H9 (cell line): ENCODE data around the gene AMDHD2. TPM values are rescaled to one million over a fixed set of nuclear protein-coding genes. Genes with fewer than 3 reads are reported as not detected.

Experiments
- DNase-seq: peaks from one replicate; pipeline ENCODE4 v3.0.0-alpha.2; 2017
- H2AFZ ChIP-seq: one replicate; pipeline ENCODE4 v1.6.1; 2013; ENCODE audit warnings: mild to moderate bottlenecking, low read length, control low read depth, moderate library complexity
- H2AK5ac ChIP-seq: 2 replicates; pipeline ENCODE4 v1.6.1; 2013; ENCODE audit warnings: low read length, control low read depth, mixed read lengths; ENCODE audit not compliant: insufficient read length
- H2BK120ac ChIP-seq: one replicate; pipeline ENCODE4 v1.6.1; 2013; ENCODE audit warnings: low read depth, mild to moderate bottlenecking, low read length, control low read depth, inconsistent platforms; ENCODE audit not compliant: poor library complexity, severe bottlenecking
- H2BK12ac ChIP-seq: 2 replicates; pipeline ENCODE4 v1.6.1; 2013; ENCODE audit warnings: low read length, control low read depth, mixed read lengths, low read depth; ENCODE audit not compliant: insufficient read length
- H2BK15ac ChIP-seq: 2 replicates; pipeline ENCODE4 v1.6.1; 2013; ENCODE audit warnings: low read depth, low read length, control low read depth
- H2BK20ac ChIP-seq: one replicate; pipeline ENCODE4 v1.6.1; 2013; ENCODE audit warnings: low read depth, mild to moderate bottlenecking, low read length, control low read depth, inconsistent platforms; ENCODE audit not compliant: poor library complexity, severe bottlenecking
- H2BK5ac ChIP-seq: 2 replicates; pipeline ENCODE4 v1.6.1; 2013; ENCODE audit warnings: low read length, control low read depth, mixed read lengths; ENCODE audit not compliant: insufficient read length
- H3K14ac ChIP-seq: 2 replicates; pipeline ENCODE4 v1.6.1; 2013; ENCODE audit warnings: low read length, control low read depth; ENCODE audit not compliant: insufficient read depth
- H3K18ac ChIP-seq: 2 replicates; pipeline ENCODE4 v1.6.1; 2013; ENCODE audit warnings: low read depth, mild to moderate bottlenecking, mixed read lengths, low read length, control low read depth; ENCODE audit not compliant: insufficient read length
- H3K23ac ChIP-seq: 2 replicates; pipeline ENCODE4 v1.6.1; 2013; ENCODE audit warnings: low read length, control low read depth, mixed read lengths, low read depth; ENCODE audit not compliant: insufficient read length
- H3K23me2 ChIP-seq: 2 replicates; pipeline ENCODE4 v1.6.1; 2013; ENCODE audit warnings: low read depth, mild to moderate bottlenecking, mixed read lengths, low read length, control low read depth; ENCODE audit not compliant: insufficient read length, poor library complexity, severe bottlenecking
- H3K27ac ChIP-seq: 2 replicates; pipeline ENCODE4 v1.5.1; 2013; ENCODE audit warnings: low read length, control low read depth, mixed read lengths, low read depth; ENCODE audit not compliant: insufficient read length
- H3K27me3 ChIP-seq: 2 replicates; pipeline ENCODE4 v1.6.1; 2013; ENCODE audit warnings: low read length, control low read depth, inconsistent platforms; ENCODE audit not compliant: insufficient read depth
- H3K4ac ChIP-seq: 2 replicates; pipeline ENCODE4 v1.6.1; 2013; ENCODE audit warnings: low read depth, mild to moderate bottlenecking, control low read depth, inconsistent platforms, low read length, moderate library complexity
- H3K4me1 ChIP-seq: 2 replicates; pipeline ENCODE4 v1.6.1; 2013; ENCODE audit warnings: low read length, control low read depth, inconsistent platforms; ENCODE audit not compliant: insufficient read depth
- H3K4me2 ChIP-seq: 2 replicates; pipeline ENCODE4 v1.6.1; 2013; ENCODE audit warnings: low read length, control low read depth, mixed read lengths; ENCODE audit not compliant: insufficient read length, insufficient read depth
- H3K56ac ChIP-seq: 2 replicates; pipeline ENCODE4 v1.6.1; 2013; ENCODE audit warnings: low read depth, mild to moderate bottlenecking, mixed read lengths, low read length, control low read depth; ENCODE audit not compliant: insufficient read length
- H3K79me1 ChIP-seq: 2 replicates; pipeline ENCODE4 v1.6.1; 2013; ENCODE audit warnings: low read depth, mild to moderate bottlenecking, moderate library complexity, low read length, control low read depth, inconsistent platforms; ENCODE audit not compliant: insufficient read depth, poor library complexity, severe bottlenecking
- H3K79me2 ChIP-seq: 2 replicates; pipeline ENCODE4 v1.6.1; 2013; ENCODE audit warnings: low read length, control low read depth, inconsistent platforms; ENCODE audit not compliant: insufficient read depth
- H3K9ac ChIP-seq: 2 replicates; pipeline ENCODE4 v1.6.1; 2013; ENCODE audit warnings: low read length, control low read depth, mixed read lengths; ENCODE audit not compliant: insufficient read length; ENCODE audit errors: extremely low read depth
- H3K9me3 ChIP-seq: one replicate; pipeline ENCODE4 v1.6.1; 2013; ENCODE audit warnings: low read depth, low read length, inconsistent platforms; ENCODE audit not compliant: control insufficient read depth
- H3T11ph ChIP-seq: one replicate; pipeline ENCODE4 v1.6.1; 2013; ENCODE audit warnings: mild to moderate bottlenecking, low read length, control low read depth, inconsistent platforms
- H4K20me1 ChIP-seq: one replicate; pipeline ENCODE4 v1.6.1; 2013; ENCODE audit not compliant: control insufficient read depth, insufficient read length, insufficient read depth
- H4K5ac ChIP-seq: 2 replicates; pipeline ENCODE4 v1.6.1; 2013; ENCODE audit warnings: low read depth, mild to moderate bottlenecking, mixed read lengths, low read length, control low read depth; ENCODE audit not compliant: insufficient read length
- H4K8ac ChIP-seq: replicated peaks from 2 replicates; pipeline ENCODE4 v1.6.1; 2013; ENCODE audit warnings: low read length, control low read depth, mixed read lengths, low read depth; ENCODE audit not compliant: insufficient read length
- H4K91ac ChIP-seq: 2 replicates; pipeline ENCODE4 v1.6.1; 2013; ENCODE audit warnings: low read depth, mild to moderate bottlenecking, moderate library complexity, mixed read lengths, low read length, control low read depth; ENCODE audit not compliant: insufficient read length
- H3K27ac Mint-ChIP-seq, 3 experiments: 2 replicates in 2 of 3; 3 replicates in 1 of 3; pipeline ENCODE4 v1.8.0; 2020 to 2021; ENCODE audit warnings: mixed read lengths in 3 of 3, mild to moderate bottlenecking in 1 of 3, moderate library complexity in 1 of 3
- H3K27me3 Mint-ChIP-seq: 2 replicates; pipeline ENCODE4 v1.8.0; 2021; ENCODE audit warnings: low read depth, mild to moderate bottlenecking, moderate library complexity, mixed read lengths
- H3K36me3 Mint-ChIP-seq, 3 experiments: 2 replicates in 2 of 3; 3 replicates in 1 of 3; pipeline ENCODE4 v1.8.0; 2020 to 2021; ENCODE audit warnings: low read depth in 3 of 3, mixed read lengths in 3 of 3; ENCODE audit not compliant: insufficient read depth in 1 of 3
- H3K4me1 Mint-ChIP-seq, 2 experiments: 2 replicates each; pipeline ENCODE4 v1.8.0; 2020; ENCODE audit warnings: mixed read lengths in 2 of 2
- H3K4me3 Mint-ChIP-seq, 2 experiments: 2 replicates in 1 of 2; 3 replicates in 1 of 2; pipeline ENCODE4 v1.8.0; 2020 to 2021; ENCODE audit warnings: mild to moderate bottlenecking in 2 of 2, mixed read lengths in 2 of 2, moderate library complexity in 1 of 2
- H3K9me3 Mint-ChIP-seq, 2 experiments: 2 replicates in 1 of 2; 3 replicates in 1 of 2; pipeline ENCODE4 v1.8.0; 2020; ENCODE audit warnings: mild to moderate bottlenecking in 2 of 2, mixed read lengths in 2 of 2, moderate library complexity in 1 of 2
- WGBS: extraction: QIAGEN DNeasy Blood & Tissue Kit; methylation state at CpG from one replicate; pipeline ENCODE4 v1.1.7; 2013; ENCODE audit warnings: missing lambda C conversion rate, low lambda C conversion rate, mixed read lengths; ENCODE audit not compliant: insufficient read length; ENCODE audit errors: extremely low coverage; 5-methylcytosine and 5-hydroxymethylcytosine counted together
- total RNA-seq: library from RNA; stranded (reverse); gene quantifications from 2 replicates; pipeline ENCODE4 v1.2.1, GENCODE V29; 2021
- TF ChIP-seq, protein P1 (sequence below): fragments of 200-600 bp; sonication (generic); conservative IDR thresholded peaks from 3 replicates; pipeline ENCODE4 v1.8.0; 2021; ENCODE audit warnings: antibody characterized with exemption, mild to moderate bottlenecking

Gene AMDHD2
- total RNA-seq, 1 experiment from 2014 or later: 61.5 TPM

GRCh38 chr16:2485811-2486507 is 34.2 kb upstream of the AMDHD2 start:
- TF ChIP-seq, protein P1, sequence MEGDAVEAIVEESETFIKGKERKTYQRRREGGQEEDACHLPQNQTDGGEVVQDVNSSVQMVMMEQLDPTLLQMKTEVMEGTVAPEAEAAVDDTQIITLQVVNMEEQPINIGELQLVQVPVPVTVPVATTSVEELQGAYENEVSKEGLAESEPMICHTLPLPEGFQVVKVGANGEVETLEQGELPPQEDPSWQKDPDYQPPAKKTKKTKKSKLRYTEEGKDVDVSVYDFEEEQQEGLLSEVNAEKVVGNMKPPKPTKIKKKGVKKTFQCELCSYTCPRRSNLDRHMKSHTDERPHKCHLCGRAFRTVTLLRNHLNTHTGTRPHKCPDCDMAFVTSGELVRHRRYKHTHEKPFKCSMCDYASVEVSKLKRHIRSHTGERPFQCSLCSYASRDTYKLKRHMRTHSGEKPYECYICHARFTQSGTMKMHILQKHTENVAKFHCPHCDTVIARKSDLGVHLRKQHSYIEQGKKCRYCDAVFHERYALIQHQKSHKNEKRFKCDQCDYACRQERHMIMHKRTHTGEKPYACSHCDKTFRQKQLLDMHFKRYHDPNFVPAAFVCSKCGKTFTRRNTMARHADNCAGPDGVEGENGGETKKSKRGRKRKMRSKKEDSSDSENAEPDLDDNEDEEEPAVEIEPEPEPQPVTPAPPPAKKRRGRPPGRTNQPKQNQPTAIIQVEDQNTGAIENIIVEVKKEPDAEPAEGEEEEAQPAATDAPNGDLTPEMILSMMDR: no peak

More at GRCh38 chr16:2485811-2486507, 34.2 kb upstream of the AMDHD2 start:
- Histone ChIP-seq H3K27ac (no peak overlapping the region), H3K4me1 (no peaks in the 10 kb centered on the region), H2AK5ac (no peak overlapping the region), H3K79me1 (no peaks in the 10 kb centered on the region), H3K27me3 (no peaks in the 10 kb centered on the region), H4K8ac (no peak overlapping the region), H3K56ac (no peak overlapping the region), H3T11ph (no peak overlapping the region), H3K79me2 (no peaks in the 10 kb centered on the region; the same call in 1 of the 2 replicates), H3K23ac (no peak overlapping the region), H3K4me2 (no peak overlapping the region), H3K14ac (no peak overlapping the region), H3K4ac (no peak overlapping the region), H2BK12ac (no peak overlapping the region), H2BK20ac (no peak overlapping the region), H2BK120ac (no peak overlapping the region), H3K23me2 (no peaks in the 10 kb centered on the region), H4K91ac (no peak overlapping the region), H2BK15ac (no peak overlapping the region), H4K5ac (no peak overlapping the region), H4K20me1 (peaks cover 4% of the 10 kb centered on the region), H3K9ac (no peak overlapping the region), H3K18ac (no peak overlapping the region), H2AFZ (no peak overlapping the region), H2BK5ac (no peak overlapping the region), H3K9me3 (no peaks in the 10 kb centered on the region)
- Mint-ChIP-seq H3K4me1 (peaks cover 11 to 15% of the 10 kb centered on the region in 2 experiments), H3K4me3 (no peak overlapping the region), H3K27ac (no peak overlapping the region), H3K27me3 (no peaks in the 10 kb centered on the region), H3K9me3 (no peaks in the 10 kb centered on the region), H3K36me3 (no peaks in the 10 kb centered on the region)
- no peak for DNase-seq
- no CpG with 5 or more reads among the region's 33 CpGs for WGBS
